Measurements from ENCODE around the gene EMC7. TPM values are rescaled to one million over a fixed set of nuclear protein-coding genes. Genes with fewer than 3 reads are reported as not detected.
"Not testable (repeated sequence)": the region's sequence is repeated elsewhere in the genome, so short reads cannot be mapped to it uniquely, and the experiment has no call there.

EMC7 gene
- 8.9 TPM for total RNA-seq

GRCh38 chr15:34101366-34102174 is at the start of gene EMC7, which contains the start of gene PGBD4:
Gene EMC7, minus strand, starts transcription at chr15:34101862. Its CDS starts 23 bp downstream, at chr15:34101839.
Gene PGBD4, plus strand, starts transcription at chr15:34102083. Its CDS starts 449 bp downstream, at chr15:34102532.
- DNase-seq (ENCODE audit: low read depth in 2 of 3, low spot score in 2 of 3) = peak; percentile 97 to 99 (median 99)

- DNase-seq (ENCODE audit: low read depth in 2 of 3, low spot score in 2 of 3) = no peak
These were observed 45.9 kb upstream of the EMC7 start for GRCh38 chr15:34147371-34148140.

GRCh38 chr15:34133511-34133910 is 31.8 kb upstream of the EMC7 start:
- DNase-seq (ENCODE audit: low read depth in 2 of 3, low spot score in 2 of 3) = no peak

GRCh38 chr15:34132881-34133280 is 31.2 kb upstream of the EMC7 start:
- DNase-seq (ENCODE audit: low read depth in 2 of 3, low spot score in 2 of 3) = no peak

- DNase-seq (ENCODE audit: low read depth in 2 of 3, low spot score in 2 of 3) = no peak
These were observed 27.2 kb upstream of the EMC7 start for GRCh38 chr15:34128898-34129297.

GRCh38 chr15:34126522-34126921 is 24.9 kb upstream of the EMC7 start:
- DNase-seq (ENCODE audit: low read depth in 2 of 3, low spot score in 2 of 3) = no peak

- no peak for DNase-seq (ENCODE audit: low read depth in 2 of 3, low spot score in 2 of 3)
These were observed 24.3 kb upstream of the EMC7 start for GRCh38 chr15:34125945-34126344.

- no peak for DNase-seq (ENCODE audit: low read depth in 2 of 3, low spot score in 2 of 3)
These were observed 23.0 kb upstream of the EMC7 start for GRCh38 chr15:34124651-34125050.

- DNase-seq (ENCODE audit: low read depth in 2 of 3, low spot score in 2 of 3) = no peak
These were observed 21.1 kb upstream of the EMC7 start for GRCh38 chr15:34122771-34123183.

- DNase-seq (ENCODE audit: low read depth in 2 of 3, low spot score in 2 of 3) = not testable (repeated sequence)
These were observed 20.1 kb upstream of the EMC7 start for GRCh38 chr15:34121786-34122185.

GRCh38 chr15:34120420-34120819 is 18.8 kb upstream of the EMC7 start:
- not testable (repeated sequence) for DNase-seq (ENCODE audit: low read depth in 2 of 3, low spot score in 2 of 3)

GRCh38 chr15:34119291-34119690 is 17.6 kb upstream of the EMC7 start:
- no peak for DNase-seq (ENCODE audit: low read depth in 2 of 3, low spot score in 2 of 3)

GRCh38 chr15:34116620-34117019 is 15.0 kb upstream of the EMC7 start:
- DNase-seq (ENCODE audit: low read depth in 2 of 3, low spot score in 2 of 3) = no peak

- no peak for DNase-seq (ENCODE audit: low read depth in 2 of 3, low spot score in 2 of 3)
These were observed 13.1 kb upstream of the EMC7 start for GRCh38 chr15:34114739-34115138.

- DNase-seq (ENCODE audit: low read depth in 2 of 3, low spot score in 2 of 3) = no peak
These were observed 12.6 kb upstream of the EMC7 start for GRCh38 chr15:34114215-34114614.

- DNase-seq (ENCODE audit: low read depth in 2 of 3, low spot score in 2 of 3) = no peak
These were observed 9.8 kb upstream of the EMC7 start for GRCh38 chr15:34111488-34111887.

GRCh38 chr15:34109797-34110663 is 8.4 kb upstream of the EMC7 start:
- peak in 2 of 3 donors; percentile 38 to 69 for DNase-seq (ENCODE audit: low read depth in 2 of 3, low spot score in 2 of 3)

- no peak for DNase-seq (ENCODE audit: low read depth in 2 of 3, low spot score in 2 of 3)
These were observed 5.7 kb upstream of the EMC7 start for GRCh38 chr15:34107315-34107714.

- no peak for DNase-seq (ENCODE audit: low read depth in 2 of 3, low spot score in 2 of 3)
These were observed 4.8 kb upstream of the EMC7 start for GRCh38 chr15:34106423-34106822.

GRCh38 chr15:34102175-34102925 is 688 bp upstream of the EMC7 start:
- no peak for DNase-seq (ENCODE audit: low read depth in 2 of 3, low spot score in 2 of 3)

Measured in hematopoietic multipotent progenitor cell (in vitro differentiated cells).